Tibial nerve (tissue), 4 donors: ENCODE data around the gene ZNF3.

ENCODE experiments used
- EP300 ChIP-seq, 2 donors: sonication (generic); formaldehyde crosslinking; IDR thresholded peaks; one replicate each; pipeline ENCODE4 v1.6.1; 2017; ENCODE audit warnings: antibody characterized with exemption in 2 of 2, mild to moderate bottlenecking in 1 of 2
- POLR2A ChIP-seq, 2 donors: fragments of 450-650 bp; IDR thresholded peaks; one replicate each; pipeline ENCODE4 v1.6.1; 2017; ENCODE audit warnings: antibody characterized with exemption in 2 of 2, mild to moderate bottlenecking in 2 of 2, moderate library complexity in 2 of 2
- TF ChIP-seq, protein P1 (sequence below), 5 experiments: fragments of 200-600 bp in 3 of 5; fragments of 450-650 bp in 2 of 5; sonication (generic) in 3 of 5; IDR thresholded peaks; one replicate each; pipeline ENCODE4 v1.5.1; 2016 to 2019; ENCODE audit warnings: antibody characterized with exemption in 5 of 5, mild to moderate bottlenecking in 3 of 5, moderate library complexity in 2 of 5

DNA sequence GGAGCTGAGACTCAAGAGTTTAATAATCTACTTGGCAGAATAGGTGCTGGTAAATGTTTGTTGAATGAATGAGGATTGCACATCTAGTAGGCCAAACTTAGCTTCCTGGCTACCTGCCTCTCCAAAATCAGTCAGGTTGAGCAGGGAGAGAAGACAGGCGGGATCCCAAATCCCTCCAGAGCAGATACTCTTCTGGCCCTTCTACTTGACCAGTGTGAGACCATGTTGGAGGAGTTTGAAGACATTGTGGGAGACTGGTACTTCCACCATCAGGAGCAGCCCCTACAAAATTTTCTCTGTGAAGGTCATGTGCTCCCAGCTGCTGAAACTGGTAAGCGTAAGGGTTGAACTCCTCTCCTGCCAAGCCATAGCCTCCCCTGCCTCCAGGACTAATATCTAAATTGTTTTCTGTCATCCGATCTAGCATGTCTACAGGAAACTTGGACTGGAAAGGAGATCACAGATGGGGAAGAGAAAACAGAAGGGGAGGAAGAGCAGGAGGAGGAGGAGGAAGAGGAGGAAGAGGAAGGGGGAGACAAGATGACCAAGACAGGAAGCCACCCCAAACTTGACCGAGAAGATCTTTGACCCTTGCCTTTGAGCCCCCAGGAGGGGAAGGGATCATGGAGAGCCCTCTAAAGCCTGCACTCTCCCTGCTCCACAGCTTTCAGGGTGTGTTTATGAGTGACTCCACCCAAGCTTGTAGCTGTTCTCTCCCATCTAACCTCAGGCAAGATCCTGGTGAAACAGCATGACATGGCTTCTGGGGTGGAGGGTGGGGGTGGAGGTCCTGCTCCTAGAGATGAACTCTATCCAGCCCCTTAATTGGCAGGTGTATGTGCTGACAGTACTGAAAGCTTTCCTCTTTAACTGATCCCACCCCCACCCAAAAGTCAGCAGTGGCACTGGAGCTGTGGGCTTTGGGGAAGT, 43.0 kb upstream of the ZNF3 start:
- TF ChIP-seq, protein P1, sequence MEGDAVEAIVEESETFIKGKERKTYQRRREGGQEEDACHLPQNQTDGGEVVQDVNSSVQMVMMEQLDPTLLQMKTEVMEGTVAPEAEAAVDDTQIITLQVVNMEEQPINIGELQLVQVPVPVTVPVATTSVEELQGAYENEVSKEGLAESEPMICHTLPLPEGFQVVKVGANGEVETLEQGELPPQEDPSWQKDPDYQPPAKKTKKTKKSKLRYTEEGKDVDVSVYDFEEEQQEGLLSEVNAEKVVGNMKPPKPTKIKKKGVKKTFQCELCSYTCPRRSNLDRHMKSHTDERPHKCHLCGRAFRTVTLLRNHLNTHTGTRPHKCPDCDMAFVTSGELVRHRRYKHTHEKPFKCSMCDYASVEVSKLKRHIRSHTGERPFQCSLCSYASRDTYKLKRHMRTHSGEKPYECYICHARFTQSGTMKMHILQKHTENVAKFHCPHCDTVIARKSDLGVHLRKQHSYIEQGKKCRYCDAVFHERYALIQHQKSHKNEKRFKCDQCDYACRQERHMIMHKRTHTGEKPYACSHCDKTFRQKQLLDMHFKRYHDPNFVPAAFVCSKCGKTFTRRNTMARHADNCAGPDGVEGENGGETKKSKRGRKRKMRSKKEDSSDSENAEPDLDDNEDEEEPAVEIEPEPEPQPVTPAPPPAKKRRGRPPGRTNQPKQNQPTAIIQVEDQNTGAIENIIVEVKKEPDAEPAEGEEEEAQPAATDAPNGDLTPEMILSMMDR (IDR thresholded peaks at IDR 0.05), result no peak
- TF ChIP-seq POLR2A (IDR thresholded peaks at IDR 0.05), result no peak
- TF ChIP-seq EP300 (IDR thresholded peaks at IDR 0.05), result no peak
